Peyer's patch (tissue), 4 donors: ENCODE data around the gene MAN2A1.

Source experiments
- POLR2A ChIP-seq, 2 donors: fragments of 450-650 bp; IDR thresholded peaks; one replicate each; pipeline ENCODE4 v1.5.1; 2017; ENCODE audit warnings: antibody characterized with exemption in 2 of 2, mild to moderate bottlenecking in 2 of 2, moderate library complexity in 2 of 2
- TF ChIP-seq, protein P1 (sequence below), 6 experiments: fragments of 450-650 bp in 4 of 6; fragments of 200-600 bp in 2 of 6; sonication (generic) in 1 of 6; IDR thresholded peaks; one replicate each; pipeline ENCODE4 v1.5.1; 2017 to 2019; ENCODE audit warnings: antibody characterized with exemption in 6 of 6, mild to moderate bottlenecking in 3 of 6, moderate library complexity in 1 of 6

DNA sequence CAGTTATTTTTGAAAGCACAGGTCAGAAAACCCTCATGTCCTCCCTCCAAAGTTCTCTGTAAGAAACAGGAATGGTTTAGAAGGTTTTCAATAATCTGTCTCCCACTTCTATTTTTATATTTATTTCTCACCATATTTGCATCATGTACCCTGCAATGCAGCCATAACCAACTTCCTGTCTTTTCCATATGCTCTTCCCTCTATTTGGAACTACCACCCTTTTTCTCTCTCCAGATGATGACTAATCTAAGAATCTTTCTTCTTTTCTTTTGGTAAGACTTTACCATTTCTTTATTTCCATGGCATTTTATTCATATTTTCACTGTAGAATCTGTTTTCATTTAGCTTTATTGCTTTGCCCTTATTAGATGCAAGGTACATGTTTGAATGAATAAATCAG lies 33.9 kb downstream of the MAN2A1 start:
- TF ChIP-seq, protein P1, sequence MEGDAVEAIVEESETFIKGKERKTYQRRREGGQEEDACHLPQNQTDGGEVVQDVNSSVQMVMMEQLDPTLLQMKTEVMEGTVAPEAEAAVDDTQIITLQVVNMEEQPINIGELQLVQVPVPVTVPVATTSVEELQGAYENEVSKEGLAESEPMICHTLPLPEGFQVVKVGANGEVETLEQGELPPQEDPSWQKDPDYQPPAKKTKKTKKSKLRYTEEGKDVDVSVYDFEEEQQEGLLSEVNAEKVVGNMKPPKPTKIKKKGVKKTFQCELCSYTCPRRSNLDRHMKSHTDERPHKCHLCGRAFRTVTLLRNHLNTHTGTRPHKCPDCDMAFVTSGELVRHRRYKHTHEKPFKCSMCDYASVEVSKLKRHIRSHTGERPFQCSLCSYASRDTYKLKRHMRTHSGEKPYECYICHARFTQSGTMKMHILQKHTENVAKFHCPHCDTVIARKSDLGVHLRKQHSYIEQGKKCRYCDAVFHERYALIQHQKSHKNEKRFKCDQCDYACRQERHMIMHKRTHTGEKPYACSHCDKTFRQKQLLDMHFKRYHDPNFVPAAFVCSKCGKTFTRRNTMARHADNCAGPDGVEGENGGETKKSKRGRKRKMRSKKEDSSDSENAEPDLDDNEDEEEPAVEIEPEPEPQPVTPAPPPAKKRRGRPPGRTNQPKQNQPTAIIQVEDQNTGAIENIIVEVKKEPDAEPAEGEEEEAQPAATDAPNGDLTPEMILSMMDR (IDR thresholded peaks at IDR 0.05) = no peak
- TF ChIP-seq POLR2A (IDR thresholded peaks at IDR 0.05) = no peak
